Non-pigmented ciliary epithelial cell (primary cell): Measurements from ENCODE around the gene ADTRP.
A peak's percentile ranks its signal among the peaks of the same experiment; 100 is the strongest.

Experiments
- DNase-seq: peaks from one replicate; pipeline ENCODE4 v3.0.0-alpha.2; 2010; ENCODE audit warnings: low read depth

Gene ADTRP

GRCh38 chr6:11755725-11756124 is 22.9 kb downstream of the ADTRP start:
- DNase-seq = no peak

GRCh38 chr6:11754625-11755271 is 23.9 kb downstream of the ADTRP start:
- DNase-seq = no peak

GRCh38 chr6:11753798-11754197 is 24.8 kb downstream of the ADTRP start:
- no peak for DNase-seq

GRCh38 chr6:11752360-11752759 is 26.2 kb downstream of the ADTRP start:
- no peak for DNase-seq

- no peak for DNase-seq
Measured at GRCh38 chr6:11750682-11751081, 27.9 kb downstream of the ADTRP start.

DNA sequence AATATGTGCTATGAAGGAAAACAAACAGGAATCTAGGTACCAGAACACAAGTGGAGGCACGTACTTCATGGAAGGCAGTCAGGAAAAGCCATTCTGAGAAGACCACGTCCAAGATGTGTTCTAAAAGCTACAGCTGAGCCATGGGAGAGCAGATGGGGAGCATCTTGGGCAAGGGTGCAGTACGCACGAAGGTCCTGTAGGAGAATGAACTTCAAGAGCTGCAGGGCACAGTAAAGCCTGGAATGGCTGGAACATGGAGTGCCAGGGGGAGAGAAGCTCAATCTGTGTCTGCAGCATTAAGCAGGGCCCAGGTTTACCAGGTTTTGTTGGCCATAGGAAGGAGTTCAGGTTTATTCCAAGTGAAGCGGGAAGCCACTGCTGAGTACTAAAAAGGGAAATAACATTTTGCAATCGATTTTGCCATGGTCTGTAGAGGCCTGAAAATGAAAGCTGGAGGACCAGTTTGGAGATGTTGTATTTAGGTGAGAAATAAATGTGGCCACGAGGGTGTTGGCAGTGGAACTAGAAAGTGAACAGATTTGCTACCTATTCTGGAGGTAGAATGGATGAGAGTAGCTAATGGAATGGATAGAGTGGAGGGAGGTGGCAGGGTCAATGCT is 29.9 kb downstream of the ADTRP start:
- no peak for DNase-seq

- no peak for DNase-seq
Measured at GRCh38 chr6:11747021-11747420, 31.6 kb downstream of the ADTRP start.

DNA sequence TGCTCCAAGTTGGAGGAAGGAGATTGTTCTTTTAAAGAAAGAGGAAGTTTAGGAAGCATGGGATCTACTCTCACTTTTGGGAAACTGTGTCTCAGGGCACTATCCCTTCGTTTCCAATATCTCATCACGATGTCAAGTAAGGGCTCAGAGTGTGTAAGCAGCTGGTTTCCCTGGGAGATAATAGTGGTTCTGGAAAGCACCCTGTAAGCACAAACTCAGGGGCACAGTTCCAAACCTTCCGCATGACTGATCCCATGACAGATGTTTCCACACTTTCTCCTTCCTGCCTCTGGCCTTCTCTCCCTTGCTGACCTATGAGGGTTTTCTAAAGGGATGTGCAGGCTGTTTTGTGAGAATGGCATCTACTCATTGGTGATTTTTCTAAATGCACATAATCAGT is 33.9 kb downstream of the ADTRP start:
- peak; percentile 43 for DNase-seq

- no peak for DNase-seq
Measured at GRCh38 chr6:11744101-11744500, 34.5 kb downstream of the ADTRP start.

DNA sequence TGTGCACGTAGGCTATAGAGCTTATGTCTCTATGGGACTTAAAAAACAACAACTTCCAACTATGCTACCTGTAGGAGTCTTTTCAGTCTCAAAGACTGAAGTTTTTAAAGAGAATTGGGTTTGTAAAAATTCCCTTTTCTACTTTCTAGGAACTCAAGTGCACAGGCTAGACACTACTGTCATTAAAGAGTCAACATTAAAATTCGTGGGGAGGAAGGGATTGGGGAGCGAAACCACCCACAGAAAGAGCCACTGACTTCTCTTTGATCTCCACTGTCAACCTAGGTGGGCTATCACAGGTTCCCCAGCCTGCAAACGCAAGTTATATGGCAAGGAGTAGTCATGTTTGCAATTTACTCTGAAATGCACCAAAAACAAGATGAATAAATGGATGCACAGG is 37.7 kb downstream of the ADTRP start:
- no peak for DNase-seq

GRCh38 chr6:11738661-11739375 is 39.8 kb downstream of the ADTRP start:
- no peak for DNase-seq

- no peak for DNase-seq
Measured at GRCh38 chr6:11738234-11738633, 40.4 kb downstream of the ADTRP start.

DNA sequence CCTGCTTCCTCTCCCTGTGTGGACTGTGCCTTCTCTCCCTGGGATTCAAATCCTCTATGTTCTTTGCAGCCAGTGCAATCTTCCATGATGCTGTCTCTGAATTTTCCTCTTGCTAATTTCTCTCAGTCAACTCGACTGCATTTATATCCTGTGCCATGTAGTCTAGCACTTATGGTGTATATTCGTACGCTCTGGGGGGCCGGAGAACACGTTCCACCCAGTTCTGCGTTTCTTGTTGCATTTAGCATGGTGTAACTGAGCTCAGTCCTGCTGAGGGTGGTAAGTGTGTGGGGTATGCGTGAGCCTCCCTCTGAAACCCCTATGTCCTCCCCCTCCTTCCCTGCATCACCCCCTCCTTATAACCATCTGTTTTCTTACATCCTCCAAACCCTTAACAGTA is 42.0 kb downstream of the ADTRP start:
- no peak for DNase-seq

GRCh38 chr6:11734861-11735613 is 43.6 kb downstream of the ADTRP start:
- DNase-seq = no peak

- DNase-seq = no peak
Measured at GRCh38 chr6:11732036-11732631, 46.5 kb downstream of the ADTRP start.

- DNase-seq = no peak
Measured at GRCh38 chr6:11731423-11731822, 47.2 kb downstream of the ADTRP start.

DNA sequence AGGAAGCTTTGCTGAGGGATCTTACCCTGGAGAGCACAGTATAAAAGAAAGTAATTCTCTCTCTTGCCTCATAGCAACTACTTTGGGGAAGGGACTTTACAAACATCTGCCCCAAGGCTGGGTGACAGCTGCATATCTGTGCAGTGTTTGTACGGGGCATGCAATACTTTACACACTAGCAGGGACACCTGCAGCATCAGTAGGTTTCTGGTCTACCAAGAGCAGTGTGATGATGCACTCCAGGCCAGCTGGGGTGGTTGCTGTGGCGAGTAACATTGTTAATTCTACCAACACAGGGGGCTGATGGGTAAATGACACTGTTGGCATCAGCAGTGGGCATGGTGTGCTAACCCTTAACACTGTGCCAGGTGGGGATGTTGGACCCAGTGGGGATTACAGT is 48.0 kb downstream of the ADTRP start:
- DNase-seq = no peak

DNA sequence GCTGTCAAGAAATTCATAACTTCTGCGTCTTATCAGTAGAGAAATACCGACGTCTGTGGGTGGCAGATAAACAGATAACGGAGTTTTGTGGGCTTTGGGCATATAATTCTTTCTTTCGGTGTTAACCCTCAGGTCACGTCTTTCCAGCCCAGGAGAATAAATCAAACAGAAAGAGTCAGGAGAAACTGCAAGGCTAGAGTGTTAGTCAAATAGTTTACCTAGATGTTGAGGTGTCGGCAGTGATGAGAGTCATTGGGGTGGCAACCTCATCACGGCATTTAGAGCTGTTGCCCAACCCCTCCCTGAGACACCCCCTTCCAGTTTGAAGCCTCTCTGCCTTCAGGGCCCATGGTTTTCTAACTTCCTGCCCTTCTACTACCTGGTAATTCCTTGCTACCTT is 49.5 kb downstream of the ADTRP start:
- DNase-seq = no peak

GRCh38 chr6:11727998-11728961 is 50.3 kb downstream of the ADTRP start:
- DNase-seq = no peak

DNA sequence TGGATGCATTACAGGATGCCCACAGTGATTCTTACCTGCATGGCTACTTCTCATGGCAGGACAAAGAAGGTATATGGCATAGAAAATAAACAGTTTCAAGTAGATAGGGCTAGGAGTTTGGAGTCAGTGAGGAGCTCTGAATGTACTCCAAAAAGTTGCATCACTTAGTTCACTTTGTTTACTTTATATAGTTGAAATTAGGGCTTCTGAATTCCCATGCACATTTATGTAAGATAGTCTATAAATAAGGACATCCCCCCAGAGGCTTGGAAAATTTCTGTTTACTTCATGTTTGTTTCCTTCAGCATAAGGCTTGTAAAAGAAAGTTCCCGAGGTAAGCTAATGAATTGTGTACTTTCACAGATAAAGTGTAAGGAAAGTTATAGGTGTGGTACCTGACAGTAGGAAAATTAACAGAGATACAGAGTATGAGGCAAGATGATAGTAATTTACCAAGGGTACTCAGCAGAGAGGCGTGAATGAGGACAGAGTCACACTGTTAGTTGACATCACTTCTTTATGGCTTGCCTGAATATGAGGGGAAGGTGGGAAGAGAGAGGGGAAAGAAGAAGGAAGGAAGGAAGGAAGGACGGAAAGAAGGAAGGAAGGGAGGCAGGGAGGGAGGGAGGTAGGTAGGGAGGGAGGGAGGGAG is 51.1 kb downstream of the ADTRP start:
- DNase-seq = no peak

- DNase-seq = no peak
Measured at GRCh38 chr6:11724286-11724685, 54.3 kb downstream of the ADTRP start.
